GM23338 (cell line): ENCODE data around the gene PCDH1. TPM values are rescaled to one million over a fixed set of nuclear protein-coding genes. Genes with fewer than 3 reads are reported as not detected.
"Not testable (repeated sequence)": the region's sequence is repeated elsewhere in the genome, so short reads cannot be mapped to it uniquely, and the experiment has no call there.

Experiments
- ATAC-seq: fragments of 200-7000 bp; cut with Tn5 transposase; 3 replicates; pipeline ENCODE4 v1.9.1; 2020
- DNase-seq: peaks from one replicate; pipeline ENCODE4 v3.0.0-alpha.2; 2015; ENCODE audit warnings: low spot score
- H2AFZ ChIP-seq: fragments of 200-600 bp; sonication (generic); 2 replicates; pipeline ENCODE4 v1.8.0; 2016; ENCODE audit warnings: antibody characterized with exemption, mild to moderate bottlenecking, moderate library complexity
- H3F3A ChIP-seq: fragments of 200-600 bp; sonication (generic); replicated peaks from 2 replicates; pipeline ENCODE4 v1.8.0; 2017; ENCODE audit warnings: antibody characterized with exemption, mixed run types, low read depth
- H3K27ac ChIP-seq: fragments of 200-600 bp; sonication (generic); 2 replicates; pipeline ENCODE4 v1.6.1; 2016; ENCODE audit warnings: low read depth
- H3K27me3 ChIP-seq: fragments of 200-600 bp; sonication (generic); 2 replicates; pipeline ENCODE4 v1.8.0; 2016; ENCODE audit warnings: mild to moderate bottlenecking, mixed run types, moderate library complexity; ENCODE audit not compliant: insufficient read depth
- H3K36me3 ChIP-seq: fragments of 200-600 bp; sonication (generic); 2 replicates; pipeline ENCODE4 v1.8.0; 2016; ENCODE audit warnings: mild to moderate bottlenecking; ENCODE audit not compliant: insufficient read depth
- H3K4me1 ChIP-seq: fragments of 200-600 bp; sonication (generic); 2 replicates; pipeline ENCODE4 v1.8.0; 2016; ENCODE audit warnings: mild to moderate bottlenecking, moderate library complexity; ENCODE audit not compliant: insufficient read depth
- H3K4me2 ChIP-seq: fragments of 200-600 bp; sonication (generic); 2 replicates; pipeline ENCODE4 v1.7.1; 2017; ENCODE audit warnings: mixed run types
- H3K4me3 ChIP-seq: fragments of 200-600 bp; sonication (generic); 2 replicates; pipeline ENCODE4 v1.6.1; 2016; ENCODE audit warnings: mixed run types
- H3K79me2 ChIP-seq: fragments of 200-600 bp; sonication (generic); replicated peaks from 2 replicates; pipeline ENCODE4 v1.8.0; 2017; ENCODE audit warnings: mild to moderate bottlenecking; ENCODE audit not compliant: insufficient read depth
- H3K9me2 ChIP-seq: fragments of 200-600 bp; sonication (generic); 2 replicates; pipeline ENCODE4 v1.8.0; 2017; ENCODE audit not compliant: insufficient read depth
- H4K20me1 ChIP-seq: fragments of 200-600 bp; sonication (generic); replicated peaks from 2 replicates; pipeline ENCODE4 v1.8.0; 2017; ENCODE audit warnings: mild to moderate bottlenecking; ENCODE audit not compliant: insufficient read depth
- H3K27ac Mint-ChIP-seq: 2 replicates; pipeline ENCODE4 v1.8.0; 2020; ENCODE audit warnings: inconsistent platforms, mild to moderate bottlenecking, moderate library complexity, mixed read lengths
- H3K27me3 Mint-ChIP-seq: 3 replicates; pipeline ENCODE4 v1.8.0; 2022; ENCODE audit warnings: low read depth, mild to moderate bottlenecking, moderate library complexity, mixed read lengths, inconsistent platforms; ENCODE audit not compliant: insufficient read depth, poor library complexity
- H3K36me3 Mint-ChIP-seq: 3 replicates; pipeline ENCODE4 v1.8.0; 2021; ENCODE audit warnings: low read depth, mild to moderate bottlenecking, inconsistent platforms, moderate library complexity, mixed read lengths
- H3K4me1 Mint-ChIP-seq: 3 replicates; pipeline ENCODE4 v1.8.0; 2020; ENCODE audit warnings: mild to moderate bottlenecking, inconsistent platforms, mixed read lengths
- H3K4me3 Mint-ChIP-seq: 3 replicates; pipeline ENCODE4 v1.8.0; 2021; ENCODE audit warnings: moderate library complexity, mild to moderate bottlenecking, inconsistent platforms, mixed read lengths
- H3K9me3 Mint-ChIP-seq: 3 replicates; pipeline ENCODE4 v1.8.0; 2020; ENCODE audit warnings: moderate library complexity, mild to moderate bottlenecking, inconsistent platforms, mixed read lengths
- CREB1 ChIP-seq: fragments of 250-450 bp; sonication (Bioruptor Pico); IDR thresholded peaks from 2 replicates; pipeline ENCODE4 v1.5.0; 2020; ENCODE audit warnings: low read depth, mild to moderate bottlenecking, moderate library complexity
- ETS1 ChIP-seq: IDR thresholded peaks from 2 replicates; pipeline ENCODE4 v1.6.1; 2016; ENCODE audit warnings: antibody characterized with exemption
- POLR2AphosphoS5 ChIP-seq: IDR thresholded peaks from 2 replicates; pipeline ENCODE4 v1.6.1; 2016; ENCODE audit warnings: antibody characterized with exemption, low read depth
- STAT1 ChIP-seq: IDR thresholded peaks from one replicate; pipeline ENCODE4 v1.6.1; 2016; ENCODE audit warnings: antibody characterized with exemption; ENCODE audit not compliant: unreplicated experiment
- polyA plus RNA-seq: library from polyadenylated mRNA; unstranded; fragments of >200 nt; fragmentation: Nextera tagmentation; extraction: Ambion mirVana; gene quantifications from 2 replicates; pipeline ENCODE4 v1.2.1, GENCODE V29; 2016
- total RNA-seq: library from RNA; depleted of rRNA; stranded (reverse); fragments of >200 nt; shearing (Covaris generic); gene quantifications from 2 replicates; pipeline ENCODE4 v1.2.3, GENCODE V29; 2014
- TF ChIP-seq, protein P1 (sequence below), 2 experiments: fragments of 200-600 bp in 1 of 2; sonication (generic) in 1 of 2; conservative IDR thresholded peaks; 2 replicates each; pipeline versions ENCODE4 v1.5.1 to v1.6.1; 2016 to 2017; ENCODE audit warnings: antibody characterized with exemption in 2 of 2, low read depth in 2 of 2, mild to moderate bottlenecking in 2 of 2, moderate library complexity in 1 of 2

The PCDH1 gene
- total and polyA plus RNA-seq, 2 experiments from 2014 or later: 26.2 to 183 TPM

DNA sequence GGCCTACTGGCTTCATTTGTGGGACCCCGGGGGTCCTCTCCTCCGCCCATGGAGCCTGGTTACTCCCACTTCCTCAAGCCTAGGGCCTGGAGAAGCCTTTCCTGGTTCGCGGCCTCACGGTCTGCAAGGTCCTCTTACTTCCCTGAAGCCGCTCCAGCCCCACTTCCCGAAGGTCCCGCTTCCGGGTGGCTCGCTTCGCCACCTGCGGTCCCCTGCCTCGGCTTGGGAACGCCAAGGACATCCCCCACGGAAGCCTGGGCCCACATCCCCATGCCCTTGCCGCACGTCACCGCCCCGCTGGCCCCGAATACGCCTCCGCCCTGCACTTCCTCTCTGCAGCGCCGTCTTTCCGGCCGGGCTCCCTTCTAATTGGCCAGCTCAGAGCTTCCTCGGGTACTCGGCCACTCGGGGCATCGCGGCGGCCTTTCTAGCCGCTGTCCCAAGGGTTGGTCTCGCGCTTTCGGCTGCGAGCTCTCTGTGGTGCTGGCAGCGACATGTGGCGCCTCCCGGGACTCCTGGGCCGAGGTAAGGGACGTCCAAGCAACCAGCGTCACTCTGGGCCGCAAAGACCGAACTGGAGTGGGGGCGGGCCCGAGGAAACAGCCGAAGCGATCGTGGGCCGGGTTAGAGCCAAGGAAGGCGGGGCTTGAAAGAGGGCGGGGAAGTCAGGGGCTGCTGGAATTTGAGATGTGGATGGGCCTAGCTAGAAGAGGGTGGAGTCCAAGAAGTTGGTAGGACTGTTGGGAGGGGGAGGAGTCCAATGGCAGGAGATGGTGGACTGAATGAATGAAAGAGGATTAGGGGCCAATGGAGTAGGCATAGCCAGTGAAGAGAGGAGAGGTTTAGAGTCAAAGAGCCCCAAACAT, 45.5 kb upstream of the PCDH1 start, which contains the start of gene DELE1:
Gene DELE1 (plus strand): TSS at position 424 of the 866 bp plus-strand sequence. CDS start 71 bp downstream, at position 495.
- peaks cover 27% of the 10 kb centered on the region for H3K36me3 ChIP-seq
- ATAC-seq: peak; percentile 95
- TF ChIP-seq ETS1 (no peak), CREB1 (CRISPR knock-in tag) (peak; percentile 63), STAT1 (no peak), POLR2AphosphoS5 (peak; percentile 89)
- TF ChIP-seq, protein P1, sequence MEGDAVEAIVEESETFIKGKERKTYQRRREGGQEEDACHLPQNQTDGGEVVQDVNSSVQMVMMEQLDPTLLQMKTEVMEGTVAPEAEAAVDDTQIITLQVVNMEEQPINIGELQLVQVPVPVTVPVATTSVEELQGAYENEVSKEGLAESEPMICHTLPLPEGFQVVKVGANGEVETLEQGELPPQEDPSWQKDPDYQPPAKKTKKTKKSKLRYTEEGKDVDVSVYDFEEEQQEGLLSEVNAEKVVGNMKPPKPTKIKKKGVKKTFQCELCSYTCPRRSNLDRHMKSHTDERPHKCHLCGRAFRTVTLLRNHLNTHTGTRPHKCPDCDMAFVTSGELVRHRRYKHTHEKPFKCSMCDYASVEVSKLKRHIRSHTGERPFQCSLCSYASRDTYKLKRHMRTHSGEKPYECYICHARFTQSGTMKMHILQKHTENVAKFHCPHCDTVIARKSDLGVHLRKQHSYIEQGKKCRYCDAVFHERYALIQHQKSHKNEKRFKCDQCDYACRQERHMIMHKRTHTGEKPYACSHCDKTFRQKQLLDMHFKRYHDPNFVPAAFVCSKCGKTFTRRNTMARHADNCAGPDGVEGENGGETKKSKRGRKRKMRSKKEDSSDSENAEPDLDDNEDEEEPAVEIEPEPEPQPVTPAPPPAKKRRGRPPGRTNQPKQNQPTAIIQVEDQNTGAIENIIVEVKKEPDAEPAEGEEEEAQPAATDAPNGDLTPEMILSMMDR (conservative IDR thresholded peaks at IDR 0.05; ENCODE audit: low read depth in 2 of 2): no peak
- Mint-ChIP-seq H3K9me3 (no peaks in the 10 kb centered on the region; the same call in 2 of the 3 replicates), H3K36me3 (peaks cover 42% of the 10 kb centered on the region), H3K4me3 (peak within 1 kb of the TSS; percentile 81), H3K27ac (peak within 1 kb of the TSS; percentile 98), H3K27me3 (peaks cover 11% of the 10 kb centered on the region), H3K4me1 (peaks cover 7% of the 10 kb centered on the region)
- H3K4me2 ChIP-seq: peak within 1 kb of the TSS; percentile 94
- peaks cover 12% of the 10 kb centered on the region; the same call in 1 of the 2 replicates for H3K4me1 ChIP-seq
- H3F3A ChIP-seq: peaks cover 16% of the 10 kb centered on the region
- peaks cover 15% of the 10 kb centered on the region for H3K79me2 ChIP-seq
- H3K27me3 ChIP-seq: no peaks in the 10 kb centered on the region
- no peaks in the 10 kb centered on the region; the same call in 1 of the 2 replicates for H4K20me1 ChIP-seq
- H3K4me3 ChIP-seq: peak within 1 kb of the TSS; percentile 69
- peak within 1 kb of the TSS; percentile 39 for H2AFZ ChIP-seq
- peak within 1 kb of the TSS; percentile 79 for H3K27ac ChIP-seq
- 0 out of 2 replicates have a peak, but pooled peaks cover 3% of the 10 kb centered on the region for H3K9me2 ChIP-seq
- DNase-seq: peak; percentile 97

GRCh38 chr5:141922827-141923447, 44.7 kb upstream of the PCDH1 start:
- not testable (repeated sequence) for H3K9me2 ChIP-seq, H3K27me3 ChIP-seq, H4K20me1 ChIP-seq, ATAC-seq, DNase-seq, H3K9me3 Mint-ChIP-seq, H3K4me1 Mint-ChIP-seq
- peaks cover 15% of the 10 kb centered on the region for H3K79me2 ChIP-seq
- peak overlapping the region; percentile 81 for H3K4me3 Mint-ChIP-seq
- peaks cover 35% of the 10 kb centered on the region for H3K36me3 Mint-ChIP-seq
- peaks cover 13% of the 10 kb centered on the region for H3K27me3 Mint-ChIP-seq
- H3K4me3 ChIP-seq: peak overlapping the region; percentile 69
- H3K27ac ChIP-seq: peak overlapping the region; percentile 79
- peaks cover 16% of the 10 kb centered on the region for H3F3A ChIP-seq
- peaks cover 27% of the 10 kb centered on the region for H3K36me3 ChIP-seq
- H3K4me1 ChIP-seq: peaks cover 12% of the 10 kb centered on the region; the same call in 1 of the 2 replicates
- H2AFZ ChIP-seq: peak overlapping the region; percentile 39
- H3K27ac Mint-ChIP-seq: peak overlapping the region; percentile 52; the same call in 1 of the 2 replicates
- peak overlapping the region; percentile 94 for H3K4me2 ChIP-seq
